GM18909 (cell line): ENCODE results near the gene ODF4.
"Not testable (repeated sequence)": the region's sequence is repeated elsewhere in the genome, so short reads cannot be mapped to it uniquely, and the experiment has no call there.

Source experiments
- ATAC-seq: cut with Tn5 transposase; IDR thresholded peaks from one replicate; pipeline ENCODE4 v1.9.1; 2021; ENCODE audit warnings: mild to moderate bottlenecking; ENCODE audit not compliant: unreplicated experiment, poor library complexity

ODF4 gene

DNA sequence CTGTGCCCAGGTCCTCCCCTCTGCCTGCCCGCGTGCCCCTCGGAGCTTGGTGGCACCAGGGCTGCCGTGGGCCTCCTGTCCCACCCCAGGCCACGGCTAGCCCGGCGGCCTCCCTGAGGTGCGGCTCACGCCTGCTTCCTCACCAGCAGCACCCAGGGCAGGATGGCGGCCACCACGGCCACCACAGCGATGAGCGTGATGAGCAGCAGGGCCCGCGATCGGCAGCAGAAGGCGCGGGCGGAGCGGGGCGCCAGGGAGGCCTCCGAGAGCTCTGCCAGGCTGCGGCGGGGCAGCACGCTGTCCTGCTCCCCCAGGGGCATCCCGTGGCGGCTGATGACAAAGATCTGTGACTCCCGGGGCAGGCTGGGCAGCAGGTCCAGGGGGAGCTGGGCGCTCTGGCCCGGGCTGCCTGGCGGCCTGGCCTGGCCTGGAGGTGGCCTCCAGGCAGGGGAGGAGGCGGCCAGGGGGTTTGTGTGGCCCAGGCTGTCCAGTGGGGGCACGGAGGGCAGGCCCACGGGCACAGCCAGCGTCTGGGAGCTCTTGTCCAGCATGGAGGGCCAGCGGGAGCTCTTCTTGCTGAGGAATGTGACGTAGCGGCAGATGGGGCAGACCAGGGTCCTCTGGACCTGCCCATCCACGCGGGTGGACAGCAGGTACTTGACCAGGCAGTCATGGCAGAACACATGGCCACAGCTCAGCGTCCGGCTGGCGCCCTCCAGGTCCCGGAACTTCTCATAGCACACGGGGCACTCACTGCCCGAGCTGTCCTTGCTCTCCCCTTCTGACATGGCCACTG is 53.2 kb downstream of the ODF4 start:
- ATAC-seq: no peak

DNA sequence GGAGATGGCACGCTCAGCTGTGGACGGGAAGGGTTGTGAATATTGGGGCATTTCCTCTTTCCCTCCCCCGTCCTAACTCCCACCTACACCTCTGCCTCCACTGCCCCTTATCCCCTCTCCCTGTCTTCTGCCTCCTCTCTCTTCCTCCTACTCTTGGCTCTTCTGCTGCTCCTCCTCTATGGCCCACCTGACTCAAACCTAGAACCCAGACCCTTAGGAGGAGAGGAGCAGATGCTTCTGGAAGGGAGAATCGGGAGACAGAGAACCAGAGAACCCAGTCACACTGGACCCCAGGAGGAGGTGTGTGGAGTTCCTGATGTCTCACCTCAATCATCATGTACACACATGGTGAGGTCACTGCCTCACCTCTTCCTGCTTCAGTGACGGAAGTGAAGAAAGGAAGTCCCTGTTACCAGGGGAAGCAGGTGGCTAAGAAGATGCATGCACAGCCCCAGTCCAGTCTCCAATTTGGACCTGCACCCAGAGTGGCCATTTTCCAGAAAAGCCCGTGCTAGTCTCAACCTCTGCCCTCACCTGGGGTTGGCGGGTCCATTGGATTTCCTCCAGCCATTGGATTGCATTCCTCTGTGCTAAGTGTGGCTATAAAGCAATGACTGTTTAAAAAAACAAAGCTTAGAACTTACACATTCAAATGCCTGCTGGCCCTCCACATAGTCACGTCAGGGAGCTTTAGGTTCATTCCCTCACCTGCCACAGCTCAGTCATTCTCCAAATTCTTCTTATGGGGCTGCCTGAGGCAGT is 54.0 kb downstream of the ODF4 start:
- no peak for ATAC-seq

DNA sequence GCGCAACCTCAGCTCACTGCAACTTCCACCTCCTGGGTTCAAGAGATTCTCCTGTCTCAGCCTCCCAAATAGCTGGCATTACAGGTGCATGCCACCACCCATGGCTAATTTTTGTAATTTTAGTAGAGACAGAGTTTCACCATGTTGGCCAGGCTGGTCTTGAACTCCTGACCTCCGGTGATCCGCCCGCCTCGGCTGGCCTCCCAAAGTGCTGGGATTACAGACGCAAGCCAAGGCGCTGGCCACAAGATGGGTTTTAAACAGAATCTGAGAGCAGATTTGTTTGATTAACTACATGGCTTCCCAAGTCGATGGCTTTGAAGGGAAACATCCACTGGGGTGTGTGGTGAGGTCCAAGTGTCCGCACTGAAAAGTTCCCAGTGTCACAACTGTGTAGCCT is 54.9 kb downstream of the ODF4 start:
- ATAC-seq: not testable (repeated sequence)
